A549 (cell line): Measurements from ENCODE around the gene CCR5. TPM values are rescaled to one million over a fixed set of nuclear protein-coding genes. Genes with fewer than 3 reads are reported as not detected.

Source experiments
- ATAC-seq, 2 experiments: fragments of 200-7000 bp in 1 of 2; fragments of >200 bp in 1 of 2; cut with Nextera tagmentation in 1 of 2; cut with Tn5 transposase in 1 of 2; 3 replicates each; pipeline versions ENCODE4 v1.8.0 to v1.9.1; 2018 to 2020; ENCODE audit warnings: mild to moderate bottlenecking in 1 of 2, moderate library complexity in 1 of 2
- CTCF ChIA-PET: fragments of 300-600 bp; sonication (Branson Sonifier 250); formaldehyde crosslinking; extraction: SDS; loops from one replicate; lab custom pipeline; 2021; ENCODE audit warnings: antibody characterized with exemption, inconsistent platforms; lab: Yijun Ruan, JAX
- POLR2A ChIA-PET: fragments of 350-600 bp; formaldehyde crosslinking; extraction: SDS; loops from one replicate; lab custom pipeline; 2021; ENCODE audit warnings: antibody characterized with exemption, inconsistent platforms; lab: Yijun Ruan, JAX
- DNase-seq, 2 experiments: peaks; one replicate each; pipeline versions ENCODE4 v3.0.0 to v3.0.0-alpha.2; 2011 to 2016; ENCODE audit warnings: low read depth in 1 of 2, low spot score in 1 of 2
- FAIRE-seq: peaks from 2 replicates; lab custom pipeline; 2011; peaks lifted over from hg19 to GRCh38; lab: Jason Lieb, UNC
- H3K27ac ChIP-seq, 2 experiments: fragments of >200 bp; sonication (Bioruptor Twin); formaldehyde crosslinking; 3 replicates each; pipeline ENCODE4 v1.5.1; 2016 to 2017
- H3K4me1 ChIP-seq: fragments of >200 bp; sonication (Bioruptor Twin); formaldehyde crosslinking; 3 replicates; pipeline ENCODE4 v1.6.1; 2016
- H3K4me2 ChIP-seq: fragments of >200 bp; sonication (Bioruptor Twin); formaldehyde crosslinking; 3 replicates; pipeline ENCODE4 v1.6.1; 2016
- H3K4me3 ChIP-seq: fragments of >200 bp; sonication (Bioruptor Twin); formaldehyde crosslinking; 3 replicates; pipeline ENCODE4 v1.5.1; 2016
- H3K9me3 ChIP-seq: fragments of >200 bp; sonication (Bioruptor Twin); formaldehyde crosslinking; 3 replicates; pipeline ENCODE4 v1.6.1; 2016
- CBX2 ChIP-seq: fragments of 200-600 bp; sonication (generic); IDR thresholded peaks from 2 replicates; pipeline ENCODE4 v1.6.1; 2016; ENCODE audit warnings: low read depth, mild to moderate bottlenecking, borderline replicate concordance
- CBX8 ChIP-seq: fragments of 200-600 bp; sonication (generic); IDR thresholded peaks from 2 replicates; pipeline ENCODE4 v1.6.1; 2016
- CEBPB ChIP-seq, 2 experiments: fragments of >200 bp in 1 of 2; sonication (Bioruptor Twin) in 1 of 2; formaldehyde crosslinking in 1 of 2; IDR thresholded peaks; 2 replicates each; pipeline ENCODE4 v1.6.1; 2012 to 2016
- EHF ChIP-seq: fragments of 250-450 bp; sonication (Bioruptor Pico); IDR thresholded peaks from 2 replicates; pipeline ENCODE4 v1.5.0; 2020; ENCODE audit warnings: mild to moderate bottlenecking
- FOSL2 ChIP-seq, 2 experiments: fragments of 450-650 bp in 1 of 2; fragments of >200 bp in 1 of 2; sonication (Bioruptor Twin) in 1 of 2; formaldehyde crosslinking; IDR thresholded peaks; 2 replicates each; pipeline versions ENCODE4 v1.5.0 to v1.6.1; 2016 to 2020; ENCODE audit warnings: mild to moderate bottlenecking in 1 of 2, moderate library complexity in 1 of 2
- FOXS1 ChIP-seq: fragments of 250-450 bp; sonication (Bioruptor Pico); IDR thresholded peaks from 2 replicates; pipeline ENCODE4 v1.5.0; 2020; ENCODE audit warnings: mild to moderate bottlenecking, moderate library complexity
- GATA3 ChIP-seq: IDR thresholded peaks from 2 replicates; pipeline ENCODE4 v1.6.1; 2012; ENCODE audit warnings: borderline replicate concordance
- HEYL ChIP-seq: fragments of 250-450 bp; sonication (Bioruptor Pico); IDR thresholded peaks from 2 replicates; pipeline ENCODE4 v1.8.0; 2021; ENCODE audit warnings: mild to moderate bottlenecking, moderate library complexity
- HOXA7 ChIP-seq: fragments of 250-450 bp; sonication (Bioruptor Pico); IDR thresholded peaks from 2 replicates; pipeline ENCODE4 v1.5.0; 2020; ENCODE audit warnings: mild to moderate bottlenecking, moderate library complexity
- HOXB13 ChIP-seq: fragments of 250-450 bp; sonication (Bioruptor Pico); IDR thresholded peaks from 2 replicates; pipeline ENCODE4 v1.5.0; 2020; ENCODE audit warnings: low read depth, mild to moderate bottlenecking, moderate library complexity
- JUNB ChIP-seq: fragments of >200 bp; sonication (Bioruptor Twin); formaldehyde crosslinking; IDR thresholded peaks from 2 replicates; pipeline ENCODE4 v1.6.1; 2016
- NFE2L2 ChIP-seq: fragments of 150-350 bp; conservative IDR thresholded peaks from 2 replicates; pipeline ENCODE4 v1.6.1; 2014; ENCODE audit warnings: low read length
- NPAS2 ChIP-seq: fragments of 250-450 bp; sonication (Bioruptor Pico); IDR thresholded peaks from 2 replicates; pipeline ENCODE4 v1.8.0; 2022; ENCODE audit warnings: mild to moderate bottlenecking, moderate library complexity, borderline replicate concordance
- NR3C1 ChIP-seq: fragments of >200 bp; sonication (Bioruptor Twin); formaldehyde crosslinking; IDR thresholded peaks from 3 replicates; pipeline ENCODE4 v1.6.1; 2017
- PHF8 ChIP-seq: fragments of 200-600 bp; sonication (generic); IDR thresholded peaks from 2 replicates; pipeline ENCODE4 v1.6.1; 2016; ENCODE audit warnings: low read depth, mild to moderate bottlenecking, antibody characterized with exemption, moderate library complexity, borderline replicate concordance
- POLR2AphosphoS2 ChIP-seq: conservative IDR thresholded peaks from 2 replicates; pipeline ENCODE4 v1.6.1; 2012; ENCODE audit warnings: low read length, improper control_type of control experiment, inconsistent platforms
- RARB ChIP-seq: fragments of 250-450 bp; sonication (Bioruptor Pico); IDR thresholded peaks from 2 replicates; pipeline ENCODE4 v1.8.0; 2021; ENCODE audit warnings: mild to moderate bottlenecking, moderate library complexity
- REST ChIP-seq: fragments of 200-600 bp; sonication (generic); IDR thresholded peaks from 2 replicates; pipeline ENCODE4 v1.6.1; 2016; ENCODE audit warnings: antibody characterized with exemption, mild to moderate bottlenecking, moderate library complexity
- RFX5 ChIP-seq: fragments of 450-650 bp; IDR thresholded peaks from 2 replicates; pipeline ENCODE4 v1.7.1; 2014; ENCODE audit warnings: antibody characterized with exemption, mild to moderate bottlenecking, moderate library complexity
- RNF2 ChIP-seq: fragments of 200-600 bp; sonication (generic); IDR thresholded peaks from 2 replicates; pipeline ENCODE4 v1.6.1; 2016; ENCODE audit warnings: low read depth, mild to moderate bottlenecking, antibody characterized with exemption, moderate library complexity, borderline replicate concordance
- SMC3 ChIP-seq: fragments of >200 bp; sonication (Bioruptor Twin); formaldehyde crosslinking; IDR thresholded peaks from 3 replicates; pipeline ENCODE4 v1.6.1; 2018; ENCODE audit warnings: inconsistent platforms
- TP53 ChIP-seq: fragments of 250-450 bp; sonication (Bioruptor Pico); IDR thresholded peaks from 2 replicates; pipeline ENCODE4 v1.5.0; 2021; ENCODE audit warnings: mild to moderate bottlenecking, moderate library complexity
- ZC3H11A ChIP-seq: fragments of 450-650 bp; IDR thresholded peaks from 2 replicates; pipeline ENCODE4 v1.6.1; 2014; ENCODE audit warnings: antibody characterized with exemption, mild to moderate bottlenecking
- ZFP36 ChIP-seq: fragments of 450-650 bp; IDR thresholded peaks from 2 replicates; pipeline ENCODE4 v1.6.1; 2014; ENCODE audit warnings: borderline replicate concordance; ENCODE audit not compliant: partially characterized antibody
- ZNF302 ChIP-seq: fragments of 250-450 bp; sonication (Bioruptor Pico); IDR thresholded peaks from 2 replicates; pipeline ENCODE4 v1.9.0; 2021; ENCODE audit warnings: inconsistent platforms, mild to moderate bottlenecking, moderate library complexity
- ZSCAN20 ChIP-seq: fragments of 250-450 bp; sonication (Bioruptor Pico); IDR thresholded peaks from 2 replicates; pipeline ENCODE4 v1.8.0; 2022; ENCODE audit warnings: mild to moderate bottlenecking, moderate library complexity
- WGBS: methylation state at CpG from one replicate; pipeline ENCODE4 v1.1.6; 2017; ENCODE audit errors: missing lambda C conversion rate; 5-methylcytosine and 5-hydroxymethylcytosine counted together
- polyA plus RNA-seq, 4 experiments: library from polyadenylated mRNA; depleted of rRNA in 3 of 4; stranded (reverse); fragments of >200 nt; fragmentation: RNase III in 1 of 4; extraction: RNeasy Plus Mini Kit Qiagen cat#74134 plus additional on column Dnase treatment in 1 of 4; gene quantifications; 2 replicates in 3 of 4; 3 replicates in 1 of 4; pipeline ENCODE4 v1.2.3, GENCODE V29; 2011 to 2017

CCR5 gene
- polyA plus RNA-seq, 2 of the 4 experiments (the other 2 are of a cell fraction): not detected

- TF ChIP-seq REST (no peak), RARB (CRISPR knock-in tag) (no peak), NFE2L2 (no peak), HOXA7 (CRISPR knock-in tag) (no peak), POLR2AphosphoS2 (no peak), PHF8 (no peak), ZNF302 (CRISPR knock-in tag) (no peak)
These were observed 40.5 kb downstream of the CCR5 start (continued) for GRCh38 chr3:46411271-46411670.

GRCh38 chr3:46412786-46413298 is 42.1 kb downstream of the CCR5 start:
- 55% methylated on average over 3 of the region's 3 CpGs for WGBS
- no peak for TF ChIP-seq SMC3
- no peak for TF ChIP-seq RNF2
- no peak for TF ChIP-seq JUNB
- TF ChIP-seq, all 56 proteins: peak for 0
- DNase-seq (no peak), ATAC-seq (no peak), FAIRE-seq (no peak)
- Histone ChIP-seq H3K4me1 (no peaks in the 10 kb centered on the region), H3K4me2 (no peak overlapping the region), H3K27ac (no peak overlapping the region), H3K4me3 (no peak overlapping the region), H3K9me3 (no peaks in the 10 kb centered on the region)
- ChIA-PET CTCF (no interaction called here), POLR2A (no interaction called here)

- WGBS: 61% methylated on average over 5 of the region's 5 CpGs
These were observed 43.2 kb downstream of the CCR5 start for GRCh38 chr3:46413951-46414350.

GRCh38 chr3:46414739-46415138 is 44.0 kb downstream of the CCR5 start:
- DNase-seq (no peak), ATAC-seq (no peak), FAIRE-seq (no peak)
- TF ChIP-seq ZNF302 (CRISPR knock-in tag) (no peak), POLR2AphosphoS2 (no peak)
- H3K4me2 ChIP-seq: no peak overlapping the region
- no peak overlapping the region for H3K27ac ChIP-seq
- no peaks in the 10 kb centered on the region for H3K9me3 ChIP-seq
- CTCF ChIA-PET: interaction anchor here (0.9 to 1.1 kb wide), 2 partner anchors 12 to 44 kb away, joined by 3 read pairs; no protein-coding TSS in a partner anchor
- H3K4me3 ChIP-seq: no peak overlapping the region
- 59% methylated on average over 4 of the region's 4 CpGs for WGBS
- POLR2A ChIA-PET: no interaction called here
- H3K4me1 ChIP-seq: no peaks in the 10 kb centered on the region

More at GRCh38 chr3:46413951-46414350, 43.2 kb downstream of the CCR5 start:
- H3K4me3 ChIP-seq: no peak overlapping the region
- no peak overlapping the region for H3K4me2 ChIP-seq
- ChIA-PET POLR2A (no interaction called here), CTCF (interaction anchor here (1.1 kb wide), 1 partner anchor 13 kb away, joined by 3 read pairs; no protein-coding TSS in a partner anchor)
- no peak for DNase-seq
- H3K27ac ChIP-seq: no peak overlapping the region
- no peak for TF ChIP-seq CEBPB (IDR thresholded peaks at IDR 0.05)
- H3K9me3 ChIP-seq: no peaks in the 10 kb centered on the region
- ATAC-seq: no peak
- H3K4me1 ChIP-seq: no peaks in the 10 kb centered on the region
- FAIRE-seq: no peak

- H3K9me3 ChIP-seq: no peaks in the 10 kb centered on the region
- ChIA-PET CTCF (interaction anchor here (1.0 kb wide), 1 partner anchor 24 kb away, joined by 3 read pairs; no protein-coding TSS in a partner anchor), POLR2A (no interaction called here)
- ATAC-seq (no peak), FAIRE-seq (no peak), DNase-seq (no peak)
- 69% methylated on average over 10 of the region's 10 CpGs for WGBS
- no peak overlapping the region for H3K4me2 ChIP-seq
- no peaks in the 10 kb centered on the region for H3K4me1 ChIP-seq
- H3K27ac ChIP-seq: no peak overlapping the region
- no peak overlapping the region for H3K4me3 ChIP-seq
- TF ChIP-seq FOXS1 (CRISPR knock-in tag) (no peak), PHF8 (no peak), ZC3H11A (no peak), RFX5 (no peak), CBX2 (no peak), RARB (CRISPR knock-in tag) (no peak), NPAS2 (CRISPR knock-in tag) (no peak), GATA3 (no peak), FOSL2 (IDR thresholded peaks at IDR 0.05) (no peak), FOSL2 (CRISPR knock-in tag; IDR thresholded peaks at IDR 0.05) (no peak), HOXB13 (CRISPR knock-in tag) (no peak), HEYL (CRISPR knock-in tag) (no peak), CBX8 (no peak), ZNF302 (CRISPR knock-in tag) (no peak), ZSCAN20 (CRISPR knock-in tag) (no peak), EHF (CRISPR knock-in tag) (no peak), JUNB (no peak), NR3C1 (no peak), TP53 (CRISPR knock-in tag) (no peak), ZFP36 (no peak)
These were observed 45.5 kb downstream of the CCR5 start for GRCh38 chr3:46416125-46416810.
